Islet of Langerhans (tissue), 1 donor: Measurements from ENCODE around the gene TTC39C.

Source experiments
- FAIRE-seq: peaks from one replicate; lab custom pipeline; 2011; peaks lifted over from hg19 to GRCh38; lab: Jason Lieb, UNC

TTC39C gene

DNA sequence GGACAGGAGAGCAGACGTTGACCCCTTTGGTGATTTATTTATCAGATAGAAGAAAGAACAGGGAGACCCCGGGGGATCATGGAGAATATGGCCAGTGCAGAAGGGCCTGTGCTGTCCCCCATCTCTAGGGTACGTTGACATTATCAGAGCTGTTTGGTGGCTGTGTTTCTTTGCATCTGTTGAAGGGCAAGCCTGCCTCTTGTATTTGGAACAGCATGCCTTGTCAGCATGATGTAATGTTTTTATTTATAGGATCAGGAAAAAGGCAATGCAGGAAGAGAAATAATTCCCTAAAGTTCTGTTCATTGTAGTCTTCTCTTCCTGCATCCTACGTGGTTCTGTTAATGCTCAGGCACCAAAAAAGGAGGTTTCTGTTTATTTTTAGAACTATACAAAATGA lies 74.5 kb downstream of the TTC39C start:
- FAIRE-seq = no peak

- no peak for FAIRE-seq
These were observed 75.2 kb downstream of the TTC39C start for GRCh38 chr18:24089515-24090337.

DNA sequence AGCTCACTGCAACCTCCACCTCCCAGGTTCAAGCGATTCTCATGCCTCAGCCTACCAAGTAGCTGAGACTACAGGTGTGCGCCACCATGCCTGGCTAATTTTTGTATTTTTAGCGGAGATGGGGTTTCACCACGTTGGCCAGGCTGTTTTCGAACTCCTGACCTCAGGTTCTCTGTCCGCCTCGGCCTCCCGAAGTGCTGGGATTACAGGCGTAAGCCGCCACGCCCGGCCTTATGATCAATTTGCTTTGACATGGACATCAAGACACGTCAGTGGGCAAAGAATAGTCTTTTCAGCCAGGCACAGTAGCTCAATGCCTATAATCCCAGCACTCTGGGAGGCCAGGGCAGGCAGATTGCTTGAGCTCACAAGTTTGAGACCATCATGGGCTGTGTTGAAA lies 76.3 kb downstream of the TTC39C start:
- FAIRE-seq = no peak

GRCh38 chr18:24094561-24094960 lies 80.0 kb downstream of the TTC39C start:
- no peak for FAIRE-seq

GRCh38 chr18:24095976-24096375 lies 81.4 kb downstream of the TTC39C start:
- FAIRE-seq = no peak

GRCh38 chr18:24103320-24104021 lies 88.9 kb downstream of the TTC39C start:
- no peak for FAIRE-seq

DNA sequence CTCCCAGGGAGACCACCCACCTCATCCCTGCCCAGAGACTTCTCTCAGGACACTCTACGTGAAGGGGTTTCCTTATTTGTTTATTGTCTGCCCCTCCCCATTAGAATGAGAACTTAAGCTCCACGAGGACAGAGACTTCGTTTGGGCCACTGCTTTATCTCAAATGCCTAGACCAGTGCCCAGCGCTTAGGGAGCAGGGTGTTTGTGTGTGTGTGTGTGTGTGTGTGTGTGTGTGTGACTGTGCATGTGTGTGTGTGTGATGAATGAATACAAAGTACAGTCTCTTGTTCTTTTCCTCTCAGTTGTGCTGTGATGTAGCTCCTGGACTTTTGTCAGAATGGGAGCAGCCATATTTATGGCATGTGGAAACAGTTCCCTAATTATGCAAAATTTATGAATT lies 89.9 kb downstream of the TTC39C start:
- no peak for FAIRE-seq

- no peak for FAIRE-seq
These were observed 94.1 kb downstream of the TTC39C start for GRCh38 chr18:24108641-24109040.

- FAIRE-seq = no peak
These were observed 97.4 kb downstream of the TTC39C start for GRCh38 chr18:24111936-24112335.

DNA sequence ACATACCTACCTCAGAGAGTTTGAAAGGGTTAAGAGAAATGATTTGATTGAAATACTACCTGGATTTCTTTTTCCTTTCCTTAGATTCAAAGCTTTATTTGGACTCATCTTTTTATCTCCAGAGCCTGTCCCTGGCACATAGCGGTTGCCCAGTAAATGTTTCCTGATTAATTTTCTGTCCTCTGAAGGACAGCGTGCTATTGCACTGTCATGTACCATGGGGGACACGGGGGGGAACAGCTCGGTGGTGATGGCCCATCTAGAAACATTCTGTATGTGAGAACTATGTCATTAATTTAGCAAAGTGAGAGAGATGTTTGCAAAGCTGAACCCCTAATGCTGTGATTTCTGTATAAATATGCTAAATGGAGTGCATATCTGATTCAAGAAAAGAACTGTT lies 97.9 kb downstream of the TTC39C start:
- FAIRE-seq = no peak

DNA sequence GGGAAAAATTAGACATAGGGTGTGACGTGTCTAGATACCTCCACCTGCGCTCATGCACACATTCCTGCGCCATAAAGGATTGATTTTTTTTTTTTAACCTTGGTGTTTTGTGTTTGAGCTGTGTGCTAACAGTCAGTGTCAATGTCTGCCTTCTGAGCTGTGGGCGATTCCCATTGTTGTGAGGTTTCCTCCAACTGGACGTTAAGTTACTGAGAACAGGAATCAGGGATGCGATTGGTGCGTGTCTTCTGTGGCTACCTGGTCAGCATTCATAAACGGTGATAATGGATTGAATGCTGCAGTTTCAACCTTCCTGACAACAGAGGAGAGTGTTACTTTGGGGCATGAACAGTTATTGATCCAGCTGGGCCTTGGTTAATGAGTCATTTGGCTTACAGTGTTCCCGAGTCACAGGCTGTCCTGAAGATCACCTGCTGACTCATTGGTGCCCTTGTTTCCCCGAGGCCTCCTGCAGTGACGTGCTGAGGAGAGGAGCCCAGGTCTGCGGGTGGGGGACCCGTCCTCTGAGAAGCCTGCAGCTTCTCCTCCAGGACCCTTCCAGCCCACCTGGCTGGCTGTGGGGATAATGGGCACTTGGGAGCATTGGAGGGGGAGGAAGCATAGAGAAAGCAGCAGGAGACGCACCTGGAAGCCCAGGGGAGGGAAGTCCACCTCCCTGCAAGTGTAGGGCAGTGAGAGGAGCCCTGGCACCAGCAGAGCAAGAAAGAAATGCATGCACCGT lies 98.5 kb downstream of the TTC39C start:
- peak; percentile 94 for FAIRE-seq

GRCh38 chr18:24114924-24115549 lies 100.5 kb downstream of the TTC39C start:
- FAIRE-seq = no peak

DNA sequence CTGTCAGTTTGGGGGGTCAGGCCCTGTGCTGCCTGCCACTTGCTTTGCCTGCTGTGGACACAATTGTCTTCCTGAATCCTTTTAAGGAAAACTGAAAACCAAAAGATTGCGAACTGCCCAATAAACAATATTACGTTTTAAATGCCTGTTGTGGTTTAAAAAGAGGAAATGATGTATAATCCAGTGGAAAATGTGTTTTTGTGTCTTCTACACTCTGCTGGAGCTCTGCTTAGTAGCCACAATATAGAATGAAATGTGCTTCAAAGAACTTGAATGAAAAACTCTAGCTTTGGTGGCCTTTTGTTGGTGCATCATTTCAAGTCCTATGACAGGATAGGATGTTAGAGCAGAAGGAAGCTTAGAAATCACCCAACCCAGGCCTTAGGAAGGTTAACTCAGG lies 101.1 kb downstream of the TTC39C start:
- no peak for FAIRE-seq

DNA sequence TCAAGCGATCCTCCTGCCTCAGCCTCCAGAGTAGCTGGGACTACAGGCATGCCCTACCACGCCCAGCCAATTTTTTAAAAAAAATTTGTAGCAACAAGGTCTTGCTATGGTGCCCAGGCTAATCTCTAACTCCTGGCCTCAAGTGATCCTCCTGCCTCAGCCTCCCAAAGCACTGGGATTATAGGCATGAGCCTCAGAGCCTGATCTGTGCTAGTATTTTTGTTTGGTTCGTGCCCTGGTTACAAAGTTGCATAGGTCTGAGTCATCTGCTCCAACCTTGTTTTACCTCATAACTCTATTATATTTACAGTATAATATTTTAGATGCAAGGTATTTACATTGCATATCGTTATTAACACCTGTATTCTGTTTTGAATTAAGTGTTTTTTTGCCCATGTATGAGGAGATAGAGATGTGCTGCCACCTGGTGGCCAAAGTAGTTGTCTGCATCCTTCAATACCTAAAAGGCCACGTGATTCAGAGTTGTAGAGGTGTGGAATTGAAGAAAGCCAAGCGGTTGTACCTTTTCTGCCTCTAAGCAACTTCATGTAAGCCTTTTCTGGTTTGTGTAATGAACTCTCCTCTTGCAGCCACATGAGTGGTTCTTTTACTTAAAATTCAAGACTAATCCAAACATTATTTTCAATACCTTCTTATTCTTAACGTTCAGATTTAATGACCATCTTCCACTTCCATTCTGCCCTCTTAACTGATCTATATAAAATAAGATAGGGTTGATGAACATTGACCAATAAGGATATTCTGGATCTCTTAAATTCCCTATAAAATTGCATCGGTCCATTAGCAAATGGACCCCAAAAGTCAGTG lies 104.4 kb downstream of the TTC39C start:
- FAIRE-seq = peak; percentile 97

DNA sequence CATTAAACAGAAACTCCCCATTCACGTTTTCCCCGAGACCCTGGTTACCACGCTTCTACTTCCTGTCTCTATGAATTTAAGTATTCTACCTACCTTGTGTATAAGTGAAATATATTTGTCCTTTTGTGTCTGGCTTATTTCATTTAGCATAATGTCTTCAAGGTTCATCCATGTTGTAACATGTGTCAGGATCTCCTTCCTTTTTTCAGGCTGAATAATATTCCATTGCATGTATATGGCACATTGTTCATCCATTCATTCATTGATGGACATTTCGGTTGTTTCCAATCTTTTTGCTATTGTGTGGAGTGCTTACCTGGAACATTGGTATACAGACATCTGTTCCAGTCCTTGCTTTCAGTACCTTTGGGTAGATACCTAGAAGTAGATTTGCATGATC lies 106.1 kb downstream of the TTC39C start:
- no peak for FAIRE-seq

GRCh38 chr18:24121625-24122024 lies 107.1 kb downstream of the TTC39C start:
- FAIRE-seq = no peak

- no peak for FAIRE-seq
These were observed 111.8 kb downstream of the TTC39C start for GRCh38 chr18:24126155-24126961.

DNA sequence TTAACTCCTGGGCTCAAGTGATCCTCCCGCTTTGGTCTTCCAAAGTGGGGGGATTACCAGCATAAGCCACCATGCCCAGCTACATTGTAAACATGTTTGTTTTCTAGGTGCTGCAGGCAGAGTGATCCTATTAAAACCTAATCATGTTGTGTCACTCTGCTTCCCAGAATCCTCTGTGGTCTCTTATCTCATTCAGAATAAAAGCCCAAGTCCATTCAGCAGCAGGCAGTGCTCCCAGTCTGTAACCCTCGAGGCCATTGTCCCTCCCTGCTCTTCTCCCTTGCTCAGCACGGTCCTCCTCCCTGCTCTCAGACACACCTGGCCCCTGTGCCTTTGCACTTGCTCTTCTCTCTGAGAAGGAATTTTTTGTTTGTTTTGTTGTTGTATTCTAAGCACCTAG lies 113.2 kb downstream of the TTC39C start:
- FAIRE-seq = no peak

DNA sequence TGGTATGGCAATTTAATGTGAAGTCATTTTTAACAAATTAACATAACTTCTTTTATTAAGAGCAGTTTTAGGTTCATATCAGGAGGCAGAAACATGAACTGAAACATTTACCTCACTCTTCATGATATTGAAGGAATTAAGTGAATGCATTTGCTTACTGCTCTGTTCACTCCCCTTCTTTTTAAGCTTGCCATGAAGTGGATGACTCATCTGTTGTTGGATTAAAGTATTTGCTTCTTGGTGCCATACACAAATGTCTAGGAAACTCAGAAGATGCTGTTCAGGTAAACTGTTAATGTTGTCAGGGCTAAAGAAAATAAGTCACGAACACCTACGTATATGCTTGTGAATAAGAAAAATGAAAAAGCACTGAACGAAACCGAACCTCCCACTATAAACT lies 114.1 kb downstream of the TTC39C start:
- no peak for FAIRE-seq

DNA sequence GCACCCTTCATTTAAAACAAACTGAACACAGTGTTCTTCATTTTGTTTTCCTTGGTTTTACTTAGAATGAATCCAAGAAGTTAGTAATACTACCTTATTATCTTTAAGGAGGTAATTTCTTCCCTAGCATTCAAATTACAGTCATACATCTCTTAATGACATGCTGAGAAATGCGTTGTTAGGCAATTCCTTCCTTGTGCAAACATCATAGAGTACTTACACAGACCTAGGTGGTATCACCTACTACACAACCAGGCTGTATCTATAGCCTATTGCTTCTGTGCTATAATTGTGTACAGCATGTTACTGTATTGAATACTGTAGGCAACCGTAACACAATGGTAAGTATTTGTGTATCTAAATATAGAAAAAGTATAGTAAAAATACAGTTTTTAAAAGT lies 115.9 kb downstream of the TTC39C start:
- FAIRE-seq = peak; percentile 53

- no peak for FAIRE-seq
These were observed 122.4 kb downstream of the TTC39C start for GRCh38 chr18:24136967-24137373.
